ENCODE data around the gene ARHGEF12. TPM values are rescaled to one million over a fixed set of nuclear protein-coding genes. Genes with fewer than 3 reads are reported as not detected.

Gene ARHGEF12
- total RNA-seq, 1 donor from 2014 or later = 71.9 TPM

GRCh38 chr11:120494595-120494994 lies 158.4 kb downstream of the ARHGEF12 start:
- H3K4me1 Mint-ChIP-seq (ENCODE audit: low read depth) = no peaks in the 10 kb centered on the region
- no peak for TF ChIP-seq CTCF (IDR thresholded peaks at IDR 0.05)
- no peak for DNase-seq (ENCODE audit: low spot score)
- no peaks in the 10 kb centered on the region for H3K27me3 Mint-ChIP-seq (ENCODE audit: low read depth)
- no peak overlapping the region for H3K27ac Mint-ChIP-seq (ENCODE audit: unreplicated experiment)
- H3K9me3 Mint-ChIP-seq (ENCODE audit: low read depth) = no peaks in the 10 kb centered on the region
- H3K4me3 Mint-ChIP-seq (ENCODE audit: unreplicated experiment) = no peak overlapping the region
- H3K36me3 Mint-ChIP-seq (ENCODE audit: low read depth) = peaks cover 5% of the 10 kb centered on the region

DNA sequence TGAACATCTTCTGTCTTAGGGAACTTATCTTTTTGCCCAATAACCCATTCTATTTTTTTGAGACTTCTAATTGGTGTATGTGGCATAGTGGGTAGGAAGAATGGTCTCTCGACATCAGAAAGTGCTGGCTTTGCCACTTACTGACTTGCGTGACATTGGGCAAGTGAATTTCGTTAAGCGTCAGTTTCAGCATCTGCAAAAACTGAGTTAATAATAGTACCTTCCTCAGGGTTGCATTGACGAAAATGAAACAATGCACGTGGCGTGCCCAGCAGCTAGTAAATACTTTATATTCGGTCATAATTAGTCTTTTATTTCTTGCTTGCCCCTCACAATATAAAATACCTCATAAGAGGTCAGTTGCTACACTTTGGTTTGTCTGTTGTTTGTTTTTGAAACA lies 162.9 kb downstream of the ARHGEF12 start:
- Mint-ChIP-seq H3K4me1 (ENCODE audit: low read depth) (peaks cover 7% of the 10 kb centered on the region), H3K9me3 (ENCODE audit: low read depth) (no peaks in the 10 kb centered on the region), H3K27ac (ENCODE audit: unreplicated experiment) (no peak overlapping the region), H3K4me3 (ENCODE audit: unreplicated experiment) (no peak overlapping the region), H3K36me3 (ENCODE audit: low read depth) (peaks cover 1% of the 10 kb centered on the region), H3K27me3 (ENCODE audit: low read depth) (no peaks in the 10 kb centered on the region)
- no peak for TF ChIP-seq CTCF (IDR thresholded peaks at IDR 0.05)
- DNase-seq (ENCODE audit: low spot score) = no peak

DNA sequence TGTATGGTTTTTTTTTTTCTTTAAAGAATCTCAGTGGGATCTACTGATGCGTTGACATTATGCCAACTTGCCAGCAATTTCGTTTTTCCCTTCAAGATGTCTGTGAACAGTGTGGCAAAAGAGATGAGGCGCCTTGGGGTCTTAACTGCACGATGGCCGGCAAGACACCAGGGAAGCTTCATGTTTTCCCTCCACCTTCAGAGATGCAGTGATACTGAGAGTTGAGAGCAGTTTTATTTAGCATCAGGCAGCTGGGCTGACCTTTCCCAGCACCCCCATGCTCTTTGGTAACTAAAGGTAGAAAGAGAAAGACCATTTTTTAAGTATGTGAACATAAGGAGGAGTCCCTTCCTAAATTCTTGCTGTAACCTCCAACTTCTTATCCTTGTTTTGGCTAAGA lies 163.6 kb downstream of the ARHGEF12 start:
- Mint-ChIP-seq H3K27ac (ENCODE audit: unreplicated experiment) (no peak overlapping the region), H3K36me3 (ENCODE audit: low read depth) (peaks cover under 1% of the 10 kb centered on the region), H3K4me3 (ENCODE audit: unreplicated experiment) (no peak overlapping the region), H3K27me3 (ENCODE audit: low read depth) (no peaks in the 10 kb centered on the region), H3K9me3 (ENCODE audit: low read depth) (no peaks in the 10 kb centered on the region), H3K4me1 (ENCODE audit: low read depth) (peaks cover 7% of the 10 kb centered on the region)
- DNase-seq (ENCODE audit: low spot score) = no peak
- no peak for TF ChIP-seq CTCF (IDR thresholded peaks at IDR 0.05)

DNA sequence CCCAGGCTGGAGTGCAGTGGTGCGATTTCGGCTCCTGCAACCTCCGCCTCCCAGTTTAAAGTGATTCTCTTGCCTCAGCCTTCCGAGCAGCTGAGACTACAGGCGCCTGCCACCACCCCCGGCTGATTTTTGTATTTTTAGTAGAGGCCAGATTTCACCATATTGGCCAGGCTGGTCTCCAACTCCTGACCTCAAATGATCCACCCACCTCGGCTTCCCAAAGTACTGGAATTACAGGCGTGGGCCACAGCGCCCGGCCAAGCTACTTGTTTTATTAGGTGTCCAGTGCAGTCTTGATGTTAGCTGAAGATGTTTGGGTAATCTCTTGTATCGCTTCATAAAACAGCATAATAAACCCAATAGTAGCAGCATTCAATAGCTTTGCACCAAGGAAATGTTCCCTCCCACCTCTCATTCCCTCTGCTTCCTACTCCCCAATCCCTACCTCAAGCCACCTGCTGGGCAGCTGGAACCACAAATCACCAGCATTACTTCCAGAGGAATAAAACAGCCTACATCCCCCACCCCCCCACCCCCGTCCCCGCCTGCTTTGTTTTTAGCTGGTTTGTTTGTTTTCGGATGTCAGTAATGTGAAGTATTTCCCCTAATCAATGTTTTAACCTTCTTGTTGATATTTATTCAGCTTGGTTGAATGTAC lies 164.3 kb downstream of the ARHGEF12 start:
- Mint-ChIP-seq H3K4me3 (ENCODE audit: unreplicated experiment) (no peak overlapping the region), H3K4me1 (ENCODE audit: low read depth) (peaks cover 7% of the 10 kb centered on the region), H3K27ac (ENCODE audit: unreplicated experiment) (no peak overlapping the region), H3K9me3 (ENCODE audit: low read depth) (no peaks in the 10 kb centered on the region), H3K36me3 (ENCODE audit: low read depth) (no peaks in the 10 kb centered on the region), H3K27me3 (ENCODE audit: low read depth) (no peaks in the 10 kb centered on the region)
- no peak for DNase-seq (ENCODE audit: low spot score)
- no peak for TF ChIP-seq CTCF (IDR thresholded peaks at IDR 0.05)

GRCh38 chr11:120501440-120501839 lies 165.2 kb downstream of the ARHGEF12 start:
- no peak for TF ChIP-seq CTCF (IDR thresholded peaks at IDR 0.05)
- H3K4me1 Mint-ChIP-seq (ENCODE audit: low read depth) = peaks cover 7% of the 10 kb centered on the region
- H3K36me3 Mint-ChIP-seq (ENCODE audit: low read depth) = no peaks in the 10 kb centered on the region
- no peak for DNase-seq (ENCODE audit: low spot score)
- no peaks in the 10 kb centered on the region for H3K9me3 Mint-ChIP-seq (ENCODE audit: low read depth)
- no peak overlapping the region for H3K4me3 Mint-ChIP-seq (ENCODE audit: unreplicated experiment)
- H3K27ac Mint-ChIP-seq (ENCODE audit: unreplicated experiment) = no peak overlapping the region
- H3K27me3 Mint-ChIP-seq (ENCODE audit: low read depth) = peaks cover 6% of the 10 kb centered on the region

All from chondrocyte (in vitro differentiated cells).